NT2/D1 (cell line): Measurements from ENCODE around the gene SREBF2.
A peak's percentile ranks its signal among the peaks of the same experiment; 100 is the strongest.

ENCODE experiments used
- DNase-seq: peaks from one replicate; pipeline ENCODE4 v3.0.0-alpha.2; 2011; ENCODE audit warnings: low read depth, low spot score
- H3K27me3 ChIP-seq: 2 replicates; pipeline ENCODE4 v1.6.0; 2011; ENCODE audit warnings: mild to moderate bottlenecking; ENCODE audit not compliant: insufficient read length, insufficient read depth
- H3K36me3 ChIP-seq: 2 replicates; pipeline ENCODE4 v1.6.1; 2011; ENCODE audit warnings: mild to moderate bottlenecking, low read length, mixed read lengths; ENCODE audit not compliant: insufficient read depth, insufficient read length
- H3K4me1 ChIP-seq: 2 replicates; pipeline ENCODE4 v1.5.1; 2011; ENCODE audit not compliant: insufficient read depth, insufficient read length
- H3K4me3 ChIP-seq: 2 replicates; pipeline ENCODE4 v1.5.1; 2011; ENCODE audit warnings: low read depth; ENCODE audit not compliant: insufficient read length
- H3K9ac ChIP-seq: 2 replicates; pipeline ENCODE4 v1.6.0; 2011; ENCODE audit warnings: low read depth; ENCODE audit not compliant: insufficient read length
- H3K9me3 ChIP-seq: 2 replicates; pipeline ENCODE4 v1.5.1; 2011; ENCODE audit warnings: mild to moderate bottlenecking, low read length; ENCODE audit not compliant: insufficient read depth
- SUZ12 ChIP-seq: IDR thresholded peaks from 2 replicates; pipeline ENCODE4 v1.6.1; 2011; ENCODE audit not compliant: insufficient read length, insufficient read depth; ENCODE audit errors: extremely low read depth
- YY1 ChIP-seq: IDR thresholded peaks from 2 replicates; pipeline ENCODE4 v1.6.1; 2011; ENCODE audit not compliant: insufficient read length, insufficient read depth
- ZNF274 ChIP-seq: IDR thresholded peaks from 2 replicates; pipeline ENCODE4 v1.6.1; 2011; ENCODE audit warnings: mild to moderate bottlenecking, low read depth, low read length

Gene SREBF2

DNA sequence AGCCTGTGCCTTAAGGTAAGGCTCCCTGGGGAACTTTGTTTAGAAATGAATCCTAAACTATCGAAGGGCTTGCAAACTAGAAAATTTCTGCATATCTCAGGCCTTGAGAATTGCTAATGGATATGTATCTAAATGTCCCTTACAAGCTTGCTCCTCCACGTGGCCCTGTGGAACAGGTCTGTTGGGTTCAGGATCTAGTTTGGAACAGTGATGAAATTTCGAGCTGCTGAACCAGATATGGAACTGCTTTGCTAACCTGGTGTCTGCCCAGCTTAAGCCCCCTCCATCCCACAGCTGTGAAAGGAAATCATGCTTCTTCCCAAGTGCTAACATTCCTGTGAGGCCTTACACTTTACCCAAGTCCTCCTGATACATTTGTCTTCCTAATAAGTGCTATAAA, 11.6 kb downstream of the SREBF2 start:
- no peaks in the 10 kb centered on the region for H3K27me3 ChIP-seq
- no peak overlapping the region for H3K4me3 ChIP-seq
- no peaks in the 10 kb centered on the region for H3K4me1 ChIP-seq
- DNase-seq, result no peak
- no peak overlapping the region for H3K9ac ChIP-seq
- TF ChIP-seq YY1 (no peak), ZNF274 (no peak), SUZ12 (no peak)
- no peaks in the 10 kb centered on the region for H3K9me3 ChIP-seq
- peaks cover 22% of the 10 kb centered on the region for H3K36me3 ChIP-seq

DNA sequence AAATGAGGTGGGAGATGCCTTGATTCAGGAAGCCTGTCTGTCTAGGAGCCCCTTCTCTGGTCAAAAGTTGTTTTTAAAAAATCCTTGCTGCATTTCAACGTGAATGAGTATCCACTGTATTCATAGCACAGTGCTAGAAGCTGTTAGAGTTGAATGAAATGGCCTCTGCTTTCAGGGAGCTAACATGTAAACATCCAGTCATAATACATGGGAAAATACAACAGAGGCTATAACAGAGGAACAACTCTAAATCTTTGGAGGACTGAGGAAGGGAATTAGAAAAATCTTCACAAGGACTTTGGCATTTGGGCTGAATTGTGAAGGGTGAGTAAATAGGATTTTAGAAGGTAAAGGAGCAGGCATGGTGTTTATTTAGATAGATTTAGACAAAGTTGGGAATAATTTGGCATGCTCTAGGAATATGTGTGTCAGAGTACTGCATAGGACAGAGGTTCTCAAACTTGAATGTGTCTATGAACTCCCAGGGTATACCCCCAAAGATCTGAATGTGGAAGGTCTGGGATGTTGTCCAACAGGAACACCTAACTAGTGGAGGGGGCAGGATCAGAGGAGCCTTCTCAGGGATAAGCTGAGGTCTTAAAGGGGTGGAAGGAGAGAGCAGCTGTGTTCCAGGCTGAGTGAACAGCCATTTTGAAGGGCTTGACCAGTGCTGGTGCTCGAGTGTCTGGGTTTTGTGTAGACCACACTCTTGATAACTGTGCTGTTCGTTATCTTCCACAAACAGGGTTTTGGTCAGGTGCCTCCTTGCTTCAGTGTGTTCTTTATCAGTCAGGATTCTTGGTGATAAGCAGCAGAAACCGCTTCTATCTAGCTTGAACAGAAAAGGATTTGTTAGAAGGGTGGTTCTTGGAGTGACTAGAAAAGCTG, 12.7 kb downstream of the SREBF2 start:
- Histone ChIP-seq H3K36me3 (peaks cover 19% of the 10 kb centered on the region), H3K4me1 (no peaks in the 10 kb centered on the region), H3K4me3 (no peak overlapping the region), H3K9ac (no peak overlapping the region), H3K27me3 (no peaks in the 10 kb centered on the region), H3K9me3 (no peaks in the 10 kb centered on the region)
- TF ChIP-seq YY1 (no peak), ZNF274 (no peak), SUZ12 (no peak)
- no peak for DNase-seq

DNA sequence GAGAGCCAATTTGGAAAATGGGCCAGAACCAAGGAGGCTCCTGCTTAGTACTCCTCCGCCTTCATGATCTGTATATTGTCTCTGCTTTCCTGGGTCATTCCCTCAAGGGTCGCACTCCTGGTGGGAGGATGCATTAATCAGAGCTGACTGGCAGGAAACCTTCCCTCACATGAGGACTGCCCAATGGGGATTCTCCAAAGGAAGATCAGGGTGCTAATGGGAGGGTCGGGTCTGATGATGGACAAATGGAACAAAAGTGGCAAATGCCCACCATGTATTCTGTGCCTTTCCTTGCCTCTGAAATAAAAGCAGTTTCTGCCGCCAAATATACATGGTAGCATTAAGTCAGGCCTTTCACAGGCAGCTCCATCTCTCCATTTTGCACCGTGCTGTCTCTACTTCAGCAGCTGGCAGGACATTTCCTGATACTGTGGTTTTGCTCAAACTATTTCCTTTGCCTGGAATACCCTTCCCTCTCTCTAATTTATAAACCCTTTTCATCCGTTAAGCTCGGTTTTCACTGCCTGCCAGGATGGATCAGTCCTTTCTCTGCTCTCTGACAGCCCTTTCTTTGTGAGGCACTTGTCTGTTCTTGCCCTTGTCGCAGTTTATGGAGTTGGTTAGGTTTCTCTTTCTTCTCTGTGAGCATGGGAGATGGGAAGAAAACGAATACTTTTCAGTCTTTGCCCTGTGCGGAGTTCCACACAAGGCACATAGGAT, 13.5 kb downstream of the SREBF2 start:
- Histone ChIP-seq H3K9me3 (no peaks in the 10 kb centered on the region), H3K4me3 (no peak overlapping the region), H3K36me3 (peaks cover 11% of the 10 kb centered on the region), H3K4me1 (no peaks in the 10 kb centered on the region), H3K27me3 (no peaks in the 10 kb centered on the region), H3K9ac (no peak overlapping the region)
- DNase-seq, result no peak
- TF ChIP-seq SUZ12, result no peak
- TF ChIP-seq ZNF274, result no peak
- TF ChIP-seq YY1, result no peak

DNA sequence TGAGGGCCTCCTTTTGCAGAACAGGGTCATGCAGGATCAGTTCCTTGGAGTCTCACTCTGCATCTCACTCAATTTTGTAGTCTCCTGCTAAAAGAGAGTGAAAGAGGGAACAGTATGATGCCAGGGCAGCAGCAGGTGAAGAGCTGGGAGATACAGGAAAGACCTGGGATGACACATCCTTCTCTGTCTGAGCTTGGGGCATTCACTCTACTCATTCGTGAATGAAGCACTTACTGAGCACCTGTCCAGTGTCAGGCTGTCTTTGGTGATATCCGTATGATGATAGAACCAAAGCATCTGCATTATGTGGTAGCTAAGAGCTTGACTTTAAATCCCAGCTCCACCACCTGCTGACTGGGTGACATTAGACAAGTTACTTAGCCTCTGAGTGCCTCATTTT, 14.4 kb downstream of the SREBF2 start:
- Histone ChIP-seq H3K4me1 (no peaks in the 10 kb centered on the region), H3K9ac (no peak overlapping the region), H3K9me3 (no peaks in the 10 kb centered on the region), H3K36me3 (peaks cover 8% of the 10 kb centered on the region), H3K4me3 (no peak overlapping the region), H3K27me3 (no peaks in the 10 kb centered on the region)
- DNase-seq, result no peak
- no peak for TF ChIP-seq ZNF274
- no peak for TF ChIP-seq SUZ12
- TF ChIP-seq YY1, result no peak

DNA sequence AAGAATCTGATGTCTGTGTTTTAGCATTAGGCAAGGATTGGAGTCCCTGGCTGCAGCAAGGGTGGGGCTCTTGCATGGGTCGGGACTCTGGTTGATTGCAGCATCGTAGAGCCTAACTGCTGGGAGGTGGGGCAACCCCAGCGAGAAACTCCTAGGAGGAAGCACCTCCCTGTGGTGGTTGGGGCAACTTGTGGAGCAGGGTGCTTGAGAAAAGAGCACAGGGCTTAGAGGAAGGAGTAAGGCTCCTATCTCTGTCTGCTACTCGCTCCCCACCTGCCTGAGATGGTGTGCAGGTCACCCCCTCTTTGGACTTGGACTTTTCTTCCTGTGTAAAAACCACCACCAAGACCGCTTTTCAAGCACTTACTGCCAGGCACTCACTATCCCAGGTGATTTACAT, 15.6 kb downstream of the SREBF2 start:
- H3K4me3 ChIP-seq, result no peak overlapping the region
- H3K27me3 ChIP-seq, result no peaks in the 10 kb centered on the region
- no peak for TF ChIP-seq SUZ12
- no peak for TF ChIP-seq ZNF274
- no peak for TF ChIP-seq YY1
- no peak overlapping the region for H3K9ac ChIP-seq
- peaks cover 4% of the 10 kb centered on the region for H3K36me3 ChIP-seq
- no peaks in the 10 kb centered on the region for H3K4me1 ChIP-seq
- DNase-seq, result no peak
- H3K9me3 ChIP-seq, result no peaks in the 10 kb centered on the region

DNA sequence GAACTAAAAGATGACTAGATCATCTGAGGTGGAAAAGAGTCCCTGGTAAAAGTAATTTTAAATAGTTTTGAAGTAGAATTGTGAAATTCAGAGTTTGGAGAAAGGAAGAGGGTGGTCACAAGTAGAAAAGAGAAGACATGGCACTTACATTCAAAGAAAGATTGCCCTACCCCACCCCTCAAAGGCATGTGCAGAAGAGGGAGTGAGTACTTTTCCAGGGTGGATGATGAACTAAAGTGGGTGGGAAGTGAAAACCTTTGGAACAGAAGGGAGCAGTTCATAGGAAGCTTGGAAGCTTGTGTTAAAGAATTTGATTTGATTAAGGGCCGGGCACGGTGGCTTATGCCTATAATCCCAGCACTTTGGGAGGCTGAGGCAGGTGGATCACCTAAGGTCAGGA, 23.6 kb downstream of the SREBF2 start:
- TF ChIP-seq SUZ12 (no peak), ZNF274 (no peak), YY1 (no peak)
- H3K4me3 ChIP-seq, result no peak overlapping the region
- H3K9ac ChIP-seq, result no peak overlapping the region
- no peaks in the 10 kb centered on the region for H3K27me3 ChIP-seq
- H3K9me3 ChIP-seq, result no peaks in the 10 kb centered on the region
- peaks cover 2% of the 10 kb centered on the region for H3K36me3 ChIP-seq
- no peak for DNase-seq
- H3K4me1 ChIP-seq, result peaks cover 2% of the 10 kb centered on the region

DNA sequence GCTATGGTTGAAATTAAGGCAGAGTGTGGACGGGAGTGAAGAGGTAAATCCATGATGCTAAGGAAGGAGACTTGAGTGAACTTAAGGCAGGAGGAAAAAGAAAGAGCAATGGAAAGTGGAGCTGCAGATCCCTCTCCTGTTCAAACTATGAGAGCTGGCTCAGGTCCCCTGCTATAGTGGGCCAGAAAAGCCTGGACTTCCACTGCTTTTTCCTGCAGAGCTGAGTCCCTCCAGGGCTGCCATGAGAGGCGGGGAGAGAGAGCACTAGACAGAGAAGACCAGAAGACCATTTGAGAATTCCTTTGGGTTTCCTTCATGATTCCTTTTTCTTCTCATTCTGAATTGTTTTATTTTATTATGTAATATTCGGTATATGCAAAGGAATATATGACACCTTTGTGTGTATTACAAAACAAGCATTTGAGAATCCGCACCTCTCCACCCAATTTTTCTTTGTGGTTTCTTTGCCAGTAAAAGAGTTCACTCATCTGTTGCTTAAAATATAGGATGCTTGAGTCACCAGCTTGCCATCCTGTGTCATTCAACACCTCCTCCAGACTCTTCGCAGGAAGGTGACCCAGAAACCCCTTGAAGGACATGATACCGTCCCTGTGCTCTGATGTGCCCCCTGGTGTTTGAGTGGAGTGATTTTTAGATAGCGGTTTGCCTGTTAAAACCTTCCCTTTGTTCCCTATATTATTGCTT, 24.4 kb downstream of the SREBF2 start:
- no peak overlapping the region for H3K4me3 ChIP-seq
- peaks cover 2% of the 10 kb centered on the region for H3K4me1 ChIP-seq
- no peaks in the 10 kb centered on the region for H3K27me3 ChIP-seq
- H3K9ac ChIP-seq, result no peak overlapping the region
- DNase-seq, result peak; percentile 36
- peaks cover 2% of the 10 kb centered on the region for H3K36me3 ChIP-seq
- TF ChIP-seq YY1 (no peak), ZNF274 (no peak), SUZ12 (no peak)
- H3K9me3 ChIP-seq, result no peaks in the 10 kb centered on the region
